GM19324 (cell line): ENCODE results near the gene TSPAN13.
A peak's percentile ranks its signal among the peaks of the same experiment; 100 is the strongest.

Experiments
- ATAC-seq: cut with Tn5 transposase; IDR thresholded peaks from one replicate; pipeline ENCODE4 v1.9.1; 2021; ENCODE audit warnings: mild to moderate bottlenecking, moderate library complexity; ENCODE audit not compliant: unreplicated experiment, low FRiP score

Gene TSPAN13

GRCh38 chr7:16753102-16753931 is at the start of gene TSPAN13:
TSPAN13 (plus strand) TSS chr7:16753755; CDS start chr7:16753968, 213 bp downstream.
- ATAC-seq, result peak; percentile 51

- ATAC-seq, result no peak
Measured at GRCh38 chr7:16708511-16708910, 45.0 kb upstream of the TSPAN13 start.

- no peak for ATAC-seq
Measured at GRCh38 chr7:16708980-16709379, 44.6 kb upstream of the TSPAN13 start.

GRCh38 chr7:16710651-16711050 is 42.9 kb upstream of the TSPAN13 start:
- no peak for ATAC-seq

GRCh38 chr7:16711730-16712129 is 41.8 kb upstream of the TSPAN13 start:
- no peak for ATAC-seq

- no peak for ATAC-seq
Measured at GRCh38 chr7:16712916-16713315, 40.6 kb upstream of the TSPAN13 start.

GRCh38 chr7:16715928-16716327 is 37.6 kb upstream of the TSPAN13 start:
- ATAC-seq, result no peak

GRCh38 chr7:16718111-16718656 is 35.4 kb upstream of the TSPAN13 start:
- ATAC-seq, result no peak

GRCh38 chr7:16719699-16720098 is 33.9 kb upstream of the TSPAN13 start:
- ATAC-seq, result no peak

- ATAC-seq, result no peak
Measured at GRCh38 chr7:16721541-16721940, 32.0 kb upstream of the TSPAN13 start.

GRCh38 chr7:16724344-16724743 is 29.2 kb upstream of the TSPAN13 start:
- no peak for ATAC-seq

- no peak for ATAC-seq
Measured at GRCh38 chr7:16726189-16726588, 27.4 kb upstream of the TSPAN13 start.

- no peak for ATAC-seq
Measured at GRCh38 chr7:16727736-16728135, 25.8 kb upstream of the TSPAN13 start.

- no peak for ATAC-seq
Measured at GRCh38 chr7:16728811-16729210, 24.7 kb upstream of the TSPAN13 start.

- no peak for ATAC-seq
Measured at GRCh38 chr7:16729541-16729940, 24.0 kb upstream of the TSPAN13 start.

- no peak for ATAC-seq
Measured at GRCh38 chr7:16730937-16731336, 22.6 kb upstream of the TSPAN13 start.

- no peak for ATAC-seq
Measured at GRCh38 chr7:16732828-16733227, 20.7 kb upstream of the TSPAN13 start.

GRCh38 chr7:16734148-16734726 is 19.3 kb upstream of the TSPAN13 start:
- ATAC-seq, result no peak

- ATAC-seq, result no peak
Measured at GRCh38 chr7:16735020-16735419, 18.5 kb upstream of the TSPAN13 start.

GRCh38 chr7:16738011-16738688 is 15.4 kb upstream of the TSPAN13 start:
- ATAC-seq, result no peak
